Endothelial cell (in vitro differentiated cells): Measurements from ENCODE around the gene ZFP36. TPM values are rescaled to one million over a fixed set of nuclear protein-coding genes. Genes with fewer than 3 reads are reported as not detected.

Experiments
- DNase-seq: peaks from one replicate; pipeline ENCODE4 v3.0.0; 2021; ENCODE audit warnings: low spot score
- H3K27ac Mint-ChIP-seq: one replicate; pipeline ENCODE4 v1.8.0; 2021; ENCODE audit warnings: mixed read lengths, inconsistent platforms; ENCODE audit not compliant: unreplicated experiment
- H3K27me3 Mint-ChIP-seq: one replicate; pipeline ENCODE4 v1.8.0; 2021; ENCODE audit warnings: mild to moderate bottlenecking, moderate library complexity, mixed read lengths, inconsistent platforms; ENCODE audit not compliant: unreplicated experiment
- H3K36me3 Mint-ChIP-seq: one replicate; pipeline ENCODE4 v1.8.0; 2021; ENCODE audit warnings: mild to moderate bottlenecking, low read depth, mixed read lengths, inconsistent platforms; ENCODE audit not compliant: unreplicated experiment
- H3K4me1 Mint-ChIP-seq: one replicate; pipeline ENCODE4 v1.8.0; 2021; ENCODE audit warnings: mild to moderate bottlenecking, mixed read lengths, inconsistent platforms; ENCODE audit not compliant: unreplicated experiment
- H3K4me3 Mint-ChIP-seq: one replicate; pipeline ENCODE4 v1.8.0; 2021; ENCODE audit warnings: mild to moderate bottlenecking, mixed read lengths, inconsistent platforms; ENCODE audit not compliant: unreplicated experiment
- H3K9me3 Mint-ChIP-seq: one replicate; pipeline ENCODE4 v1.8.0; 2021; ENCODE audit warnings: mixed read lengths, inconsistent platforms; ENCODE audit not compliant: unreplicated experiment
- CTCF ChIP-seq: fragments of 200-600 bp; sonication (generic); IDR thresholded peaks from one replicate; pipeline ENCODE4 v1.5.0; 2021; ENCODE audit warnings: antibody characterized with exemption; ENCODE audit not compliant: unreplicated experiment
- total RNA-seq: library from RNA; stranded (reverse); fragmentation: NEBNext Ultra II Directional; extraction: Animal tissue kit (Norgen Biotek cat#: 25700); gene quantifications from one replicate; pipeline ENCODE4 v1.2.1, GENCODE V29; 2021; ENCODE audit not compliant: unreplicated experiment

The ZFP36 gene
- total RNA-seq, 1 donor from 2014 or later: 10.2 TPM

GRCh38 chr19:39417463-39418181 is 11.0 kb downstream of the ZFP36 start:
- DNase-seq: no peak
- Mint-ChIP-seq H3K27ac (no peak overlapping the region), H3K36me3 (peaks cover 34% of the 10 kb centered on the region), H3K27me3 (peaks cover 13% of the 10 kb centered on the region), H3K9me3 (no peaks in the 10 kb centered on the region), H3K4me1 (peaks cover 15% of the 10 kb centered on the region), H3K4me3 (peak overlapping the region; percentile 65)
- TF ChIP-seq CTCF: no peak

- peaks cover 40% of the 10 kb centered on the region for H3K36me3 Mint-ChIP-seq
- H3K4me3 Mint-ChIP-seq: peak overlapping the region; percentile 78
- peaks cover 11% of the 10 kb centered on the region for H3K27me3 Mint-ChIP-seq
- DNase-seq: no peak
- H3K9me3 Mint-ChIP-seq: no peaks in the 10 kb centered on the region
- H3K27ac Mint-ChIP-seq: no peak overlapping the region
- H3K4me1 Mint-ChIP-seq: peaks cover 12% of the 10 kb centered on the region
- TF ChIP-seq CTCF: no peak
Measured at GRCh38 chr19:39419003-39419402, 12.4 kb downstream of the ZFP36 start.

- no peak for TF ChIP-seq CTCF
Measured at GRCh38 chr19:39420769-39421168, 14.1 kb downstream of the ZFP36 start.

GRCh38 chr19:39422020-39422419 is 15.4 kb downstream of the ZFP36 start:
- Mint-ChIP-seq H3K4me1 (no peaks in the 10 kb centered on the region), H3K27me3 (peaks cover 7% of the 10 kb centered on the region), H3K9me3 (no peaks in the 10 kb centered on the region), H3K4me3 (no peak overlapping the region), H3K27ac (no peak overlapping the region), H3K36me3 (peaks cover 51% of the 10 kb centered on the region)
- DNase-seq: no peak
- no peak for TF ChIP-seq CTCF

More at GRCh38 chr19:39420769-39421168, 14.1 kb downstream of the ZFP36 start:
- Mint-ChIP-seq H3K9me3 (no peaks in the 10 kb centered on the region), H3K27ac (no peak overlapping the region), H3K4me3 (no peak overlapping the region), H3K27me3 (peaks cover 7% of the 10 kb centered on the region), H3K36me3 (peaks cover 44% of the 10 kb centered on the region), H3K4me1 (no peaks in the 10 kb centered on the region)
- DNase-seq: no peak

GRCh38 chr19:39423258-39424086 is 16.8 kb downstream of the ZFP36 start:
- Mint-ChIP-seq H3K9me3 (no peaks in the 10 kb centered on the region), H3K36me3 (peaks cover 51% of the 10 kb centered on the region), H3K27me3 (peaks cover 9% of the 10 kb centered on the region), H3K27ac (no peak overlapping the region), H3K4me1 (no peaks in the 10 kb centered on the region), H3K4me3 (peak overlapping the region; percentile 79)
- no peak for DNase-seq
- no peak for TF ChIP-seq CTCF
